HepG2 (cell line): ENCODE data around the gene KLF16. TPM values are rescaled to one million over a fixed set of nuclear protein-coding genes. Genes with fewer than 3 reads are reported as not detected.
A peak's percentile ranks its signal among the peaks of the same experiment; 100 is the strongest.

ENCODE experiments used
- EZH2 ChIP-seq: conservative IDR thresholded peaks from 2 replicates; pipeline ENCODE4 v1.6.1; 2012; ENCODE audit warnings: mild to moderate bottlenecking, low read depth, low read length, moderate library complexity
- KDM3A ChIP-seq: IDR thresholded peaks from 2 replicates; pipeline ENCODE4 v1.6.1; 2018; ENCODE audit warnings: low read depth, missing compliant biosample characterization
- KLF13 ChIP-seq: sonication (generic); formaldehyde crosslinking; IDR thresholded peaks from 2 replicates; pipeline ENCODE4 v1.4.0; 2020; ENCODE audit warnings: mild to moderate bottlenecking, missing genetic modification reagents
- RARA ChIP-seq: IDR thresholded peaks from 2 replicates; pipeline ENCODE4 v1.6.1; 2016; ENCODE audit warnings: missing genetic modification reagents, missing compliant biosample characterization
- REXO4 ChIP-seq: sonication (generic); formaldehyde crosslinking; IDR thresholded peaks from 2 replicates; pipeline ENCODE4 v1.8.0; 2022; ENCODE audit warnings: missing genetic modification reagents, mild to moderate bottlenecking, borderline replicate concordance
- ZNF20 ChIP-seq: sonication (generic); formaldehyde crosslinking; IDR thresholded peaks from 2 replicates; pipeline ENCODE4 v1.4.0; 2020; ENCODE audit warnings: mild to moderate bottlenecking, moderate library complexity, missing genetic modification reagents
- ZNF224 ChIP-seq: sonication (generic); formaldehyde crosslinking; IDR thresholded peaks from 2 replicates; pipeline ENCODE4 v1.5.0; 2020; ENCODE audit warnings: mild to moderate bottlenecking, missing genetic modification reagents
- ZNF484 ChIP-seq: sonication (generic); formaldehyde crosslinking; IDR thresholded peaks from 2 replicates; pipeline ENCODE4 v1.5.1; 2020; ENCODE audit warnings: mild to moderate bottlenecking, low read depth, missing genetic modification reagents, borderline replicate concordance
- ZSCAN31 ChIP-seq: sonication (generic); formaldehyde crosslinking; IDR thresholded peaks from 2 replicates; pipeline ENCODE4 v1.5.0; 2020; ENCODE audit warnings: low read depth, mild to moderate bottlenecking, missing genetic modification reagents
- polyA plus RNA-seq, 8 experiments: library from polyadenylated mRNA; depleted of rRNA in 3 of 8; stranded (reverse) in 7 of 8; unstranded in 1 of 8; fragments of >200 nt; fragmentation: Illumina TruSeq in 4 of 8; extraction: Trizol in 4 of 8; gene quantifications; 2 replicates each; pipeline versions ENCODE4 v1.2.1 to v1.2.3, GENCODE V29; 2011 to 2016; ENCODE audit warnings: low read depth in 4 of 8, missing spikeins in 1 of 8, mixed read lengths in 1 of 8; ENCODE audit not compliant: insufficient read depth in 1 of 8
- total RNA-seq, 5 experiments: library from RNA; depleted of rRNA; stranded (reverse); fragments of >200 nt; fragmentation: Illumina TruSeq; extraction: Trizol; gene quantifications; 2 replicates each; pipeline ENCODE4 v1.2.3, GENCODE V29; 2016; ENCODE audit warnings: low read depth in 1 of 5
- TF ChIP-seq, protein P1 (sequence below), 2 experiments: sonication (generic) in 1 of 2; formaldehyde crosslinking in 1 of 2; IDR thresholded peaks; 2 replicates each; pipeline versions ENCODE4 v1.5.1 to v1.6.1; 2011 to 2020; ENCODE audit warnings: borderline replicate concordance in 1 of 2, low read depth in 1 of 2, low read length in 1 of 2, mild to moderate bottlenecking in 1 of 2, missing genetic modification reagents in 1 of 2, moderate library complexity in 1 of 2
- TF ChIP-seq, protein P2 (sequence below): sonication (generic); formaldehyde crosslinking; IDR thresholded peaks from 2 replicates; pipeline ENCODE4 v1.8.0; 2022; ENCODE audit warnings: missing genetic modification reagents, mild to moderate bottlenecking, borderline replicate concordance
- TF ChIP-seq, protein P3 (sequence below): sonication (generic); formaldehyde crosslinking; IDR thresholded peaks from 2 replicates; pipeline ENCODE4 v1.9.0; 2021; ENCODE audit warnings: mild to moderate bottlenecking, missing genetic modification reagents
- TF ChIP-seq, protein P4 (sequence below): sonication (generic); formaldehyde crosslinking; IDR thresholded peaks from 2 replicates; pipeline ENCODE4 v1.4.0; 2020; ENCODE audit warnings: missing genetic modification reagents, borderline replicate concordance
- TF ChIP-seq, protein P5 (sequence below): sonication (generic); formaldehyde crosslinking; IDR thresholded peaks from 2 replicates; pipeline ENCODE4 v1.8.0; 2022; ENCODE audit warnings: mild to moderate bottlenecking, missing genetic modification reagents, moderate library complexity

The KLF16 gene
- total and polyA plus RNA-seq, 2 of the 13 experiments (the other 11 are each of a cell fraction or from before 2014, with no cell fraction given), result 3.5 to 6.7 TPM

DNA sequence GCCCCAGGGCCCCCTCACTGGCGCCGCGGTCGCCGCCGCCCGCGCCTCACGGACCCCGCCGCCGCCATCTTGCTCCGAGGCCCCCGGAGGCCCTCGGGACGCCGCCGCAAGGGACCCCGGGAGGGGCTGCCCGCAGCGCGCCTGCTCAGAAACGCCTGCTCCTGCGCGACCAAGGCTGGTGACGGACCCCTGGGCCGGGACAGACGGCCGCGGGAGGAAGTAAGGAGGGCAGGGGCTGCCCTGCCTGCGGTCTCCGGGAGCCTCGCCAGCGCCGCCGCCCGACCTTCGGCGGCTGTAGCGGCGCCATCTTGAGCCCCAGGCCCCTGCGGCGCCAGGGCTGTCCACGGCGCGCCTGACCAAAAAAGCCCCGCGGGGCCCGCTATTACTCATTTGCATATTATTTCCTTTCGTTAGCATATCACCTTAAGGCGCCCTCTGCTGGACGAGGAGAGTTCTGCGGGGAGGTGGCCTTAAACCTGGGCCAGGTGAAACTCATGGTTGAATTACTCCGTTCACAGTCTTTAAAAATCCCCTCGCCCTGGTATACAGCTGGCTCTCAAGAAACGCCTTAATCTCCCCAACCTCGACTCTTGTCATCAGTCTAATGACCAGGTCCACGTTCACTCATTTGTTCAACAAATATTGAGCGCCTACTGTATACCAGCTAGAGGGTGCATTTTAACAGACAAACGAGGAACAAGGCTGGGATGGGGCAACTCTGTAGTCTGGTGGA lies 14.8 kb downstream of the KLF16 start, which contains the start of gene REXO1 (continued):
- TF ChIP-seq, protein P1, sequence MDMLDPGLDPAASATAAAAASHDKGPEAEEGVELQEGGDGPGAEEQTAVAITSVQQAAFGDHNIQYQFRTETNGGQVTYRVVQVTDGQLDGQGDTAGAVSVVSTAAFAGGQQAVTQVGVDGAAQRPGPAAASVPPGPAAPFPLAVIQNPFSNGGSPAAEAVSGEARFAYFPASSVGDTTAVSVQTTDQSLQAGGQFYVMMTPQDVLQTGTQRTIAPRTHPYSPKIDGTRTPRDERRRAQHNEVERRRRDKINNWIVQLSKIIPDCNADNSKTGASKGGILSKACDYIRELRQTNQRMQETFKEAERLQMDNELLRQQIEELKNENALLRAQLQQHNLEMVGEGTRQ (IDR thresholded peaks at IDR 0.05; ENCODE audit: low read depth, low read length), result no peak
- TF ChIP-seq, protein P1 (CRISPR knock-in tag; IDR thresholded peaks at IDR 0.05; ENCODE audit: borderline replicate concordance), result peak; percentile 38; the same call in 1 of the 2 replicates
- no peak; the same call in 1 of the 2 replicates for TF ChIP-seq KDM3A
- TF ChIP-seq, protein P2, sequence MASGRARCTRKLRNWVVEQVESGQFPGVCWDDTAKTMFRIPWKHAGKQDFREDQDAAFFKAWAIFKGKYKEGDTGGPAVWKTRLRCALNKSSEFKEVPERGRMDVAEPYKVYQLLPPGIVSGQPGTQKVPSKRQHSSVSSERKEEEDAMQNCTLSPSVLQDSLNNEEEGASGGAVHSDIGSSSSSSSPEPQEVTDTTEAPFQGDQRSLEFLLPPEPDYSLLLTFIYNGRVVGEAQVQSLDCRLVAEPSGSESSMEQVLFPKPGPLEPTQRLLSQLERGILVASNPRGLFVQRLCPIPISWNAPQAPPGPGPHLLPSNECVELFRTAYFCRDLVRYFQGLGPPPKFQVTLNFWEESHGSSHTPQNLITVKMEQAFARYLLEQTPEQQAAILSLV (CRISPR knock-in tag), result peak; percentile 58; the same call in 1 of the 2 replicates
- TF ChIP-seq, protein P3, sequence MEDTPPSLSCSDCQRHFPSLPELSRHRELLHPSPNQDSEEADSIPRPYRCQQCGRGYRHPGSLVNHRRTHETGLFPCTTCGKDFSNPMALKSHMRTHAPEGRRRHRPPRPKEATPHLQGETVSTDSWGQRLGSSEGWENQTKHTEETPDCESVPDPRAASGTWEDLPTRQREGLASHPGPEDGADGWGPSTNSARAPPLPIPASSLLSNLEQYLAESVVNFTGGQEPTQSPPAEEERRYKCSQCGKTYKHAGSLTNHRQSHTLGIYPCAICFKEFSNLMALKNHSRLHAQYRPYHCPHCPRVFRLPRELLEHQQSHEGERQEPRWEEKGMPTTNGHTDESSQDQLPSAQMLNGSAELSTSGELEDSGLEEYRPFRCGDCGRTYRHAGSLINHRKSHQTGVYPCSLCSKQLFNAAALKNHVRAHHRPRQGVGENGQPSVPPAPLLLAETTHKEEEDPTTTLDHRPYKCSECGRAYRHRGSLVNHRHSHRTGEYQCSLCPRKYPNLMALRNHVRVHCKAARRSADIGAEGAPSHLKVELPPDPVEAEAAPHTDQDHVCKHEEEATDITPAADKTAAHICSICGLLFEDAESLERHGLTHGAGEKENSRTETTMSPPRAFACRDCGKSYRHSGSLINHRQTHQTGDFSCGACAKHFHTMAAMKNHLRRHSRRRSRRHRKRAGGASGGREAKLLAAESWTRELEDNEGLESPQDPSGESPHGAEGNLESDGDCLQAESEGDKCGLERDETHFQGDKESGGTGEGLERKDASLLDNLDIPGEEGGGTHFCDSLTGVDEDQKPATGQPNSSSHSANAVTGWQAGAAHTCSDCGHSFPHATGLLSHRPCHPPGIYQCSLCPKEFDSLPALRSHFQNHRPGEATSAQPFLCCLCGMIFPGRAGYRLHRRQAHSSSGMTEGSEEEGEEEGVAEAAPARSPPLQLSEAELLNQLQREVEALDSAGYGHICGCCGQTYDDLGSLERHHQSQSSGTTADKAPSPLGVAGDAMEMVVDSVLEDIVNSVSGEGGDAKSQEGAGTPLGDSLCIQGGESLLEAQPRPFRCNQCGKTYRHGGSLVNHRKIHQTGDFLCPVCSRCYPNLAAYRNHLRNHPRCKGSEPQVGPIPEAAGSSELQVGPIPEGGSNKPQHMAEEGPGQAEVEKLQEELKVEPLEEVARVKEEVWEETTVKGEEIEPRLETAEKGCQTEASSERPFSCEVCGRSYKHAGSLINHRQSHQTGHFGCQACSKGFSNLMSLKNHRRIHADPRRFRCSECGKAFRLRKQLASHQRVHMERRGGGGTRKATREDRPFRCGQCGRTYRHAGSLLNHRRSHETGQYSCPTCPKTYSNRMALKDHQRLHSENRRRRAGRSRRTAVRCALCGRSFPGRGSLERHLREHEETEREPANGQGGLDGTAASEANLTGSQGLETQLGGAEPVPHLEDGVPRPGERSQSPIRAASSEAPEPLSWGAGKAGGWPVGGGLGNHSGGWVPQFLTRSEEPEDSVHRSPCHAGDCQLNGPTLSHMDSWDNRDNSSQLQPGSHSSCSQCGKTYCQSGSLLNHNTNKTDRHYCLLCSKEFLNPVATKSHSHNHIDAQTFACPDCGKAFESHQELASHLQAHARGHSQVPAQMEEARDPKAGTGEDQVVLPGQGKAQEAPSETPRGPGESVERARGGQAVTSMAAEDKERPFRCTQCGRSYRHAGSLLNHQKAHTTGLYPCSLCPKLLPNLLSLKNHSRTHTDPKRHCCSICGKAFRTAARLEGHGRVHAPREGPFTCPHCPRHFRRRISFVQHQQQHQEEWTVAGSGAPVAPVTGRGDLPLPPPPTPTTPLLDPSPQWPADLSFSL, result no peak
- TF ChIP-seq ZNF484, result no peak
- TF ChIP-seq RARA (CRISPR knock-in tag), result 0 out of 2 replicates have a peak, but pooled peaks have one; percentile 22
- TF ChIP-seq EZH2, result no peak
- TF ChIP-seq, protein P4, sequence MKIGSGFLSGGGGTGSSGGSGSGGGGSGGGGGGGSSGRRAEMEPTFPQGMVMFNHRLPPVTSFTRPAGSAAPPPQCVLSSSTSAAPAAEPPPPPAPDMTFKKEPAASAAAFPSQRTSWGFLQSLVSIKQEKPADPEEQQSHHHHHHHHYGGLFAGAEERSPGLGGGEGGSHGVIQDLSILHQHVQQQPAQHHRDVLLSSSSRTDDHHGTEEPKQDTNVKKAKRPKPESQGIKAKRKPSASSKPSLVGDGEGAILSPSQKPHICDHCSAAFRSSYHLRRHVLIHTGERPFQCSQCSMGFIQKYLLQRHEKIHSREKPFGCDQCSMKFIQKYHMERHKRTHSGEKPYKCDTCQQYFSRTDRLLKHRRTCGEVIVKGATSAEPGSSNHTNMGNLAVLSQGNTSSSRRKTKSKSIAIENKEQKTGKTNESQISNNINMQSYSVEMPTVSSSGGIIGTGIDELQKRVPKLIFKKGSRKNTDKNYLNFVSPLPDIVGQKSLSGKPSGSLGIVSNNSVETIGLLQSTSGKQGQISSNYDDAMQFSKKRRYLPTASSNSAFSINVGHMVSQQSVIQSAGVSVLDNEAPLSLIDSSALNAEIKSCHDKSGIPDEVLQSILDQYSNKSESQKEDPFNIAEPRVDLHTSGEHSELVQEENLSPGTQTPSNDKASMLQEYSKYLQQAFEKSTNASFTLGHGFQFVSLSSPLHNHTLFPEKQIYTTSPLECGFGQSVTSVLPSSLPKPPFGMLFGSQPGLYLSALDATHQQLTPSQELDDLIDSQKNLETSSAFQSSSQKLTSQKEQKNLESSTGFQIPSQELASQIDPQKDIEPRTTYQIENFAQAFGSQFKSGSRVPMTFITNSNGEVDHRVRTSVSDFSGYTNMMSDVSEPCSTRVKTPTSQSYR (CRISPR knock-in tag), result no peak
- TF ChIP-seq ZNF224 (CRISPR knock-in tag), result no peak
- TF ChIP-seq REXO4 (CRISPR knock-in tag), result no peak
- TF ChIP-seq ZNF20 (CRISPR knock-in tag), result no peak
- TF ChIP-seq, protein P5, sequence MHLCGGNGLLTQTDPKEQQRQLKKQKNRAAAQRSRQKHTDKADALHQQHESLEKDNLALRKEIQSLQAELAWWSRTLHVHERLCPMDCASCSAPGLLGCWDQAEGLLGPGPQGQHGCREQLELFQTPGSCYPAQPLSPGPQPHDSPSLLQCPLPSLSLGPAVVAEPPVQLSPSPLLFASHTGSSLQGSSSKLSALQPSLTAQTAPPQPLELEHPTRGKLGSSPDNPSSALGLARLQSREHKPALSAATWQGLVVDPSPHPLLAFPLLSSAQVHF (CRISPR knock-in tag), result no peak
- TF ChIP-seq ZSCAN31 (CRISPR knock-in tag), result peak; percentile 82
- no peak for TF ChIP-seq KLF13
